IPS-NIHi11 (cell line): ENCODE data around the gene DNAJC24.
A peak's percentile ranks its signal among the peaks of the same experiment; 100 is the strongest.

ENCODE experiments used
- DNase-seq: peaks from one replicate; pipeline ENCODE4 v3.0.0; 2012; ENCODE audit warnings: mixed read lengths, low spot score

The DNAJC24 gene

GRCh38 chr11:31415435-31415834, 45.8 kb downstream of the DNAJC24 start:
- DNase-seq: no peak

- DNase-seq: no peak
Measured at GRCh38 chr11:31417357-31417756, 47.7 kb downstream of the DNAJC24 start.

GRCh38 chr11:31417816-31418215, 48.2 kb downstream of the DNAJC24 start:
- no peak for DNase-seq

GRCh38 chr11:31419138-31419537, 49.5 kb downstream of the DNAJC24 start:
- DNase-seq: no peak

GRCh38 chr11:31419669-31420068, 50.0 kb downstream of the DNAJC24 start:
- no peak for DNase-seq

- no peak for DNase-seq
Measured at GRCh38 chr11:31421820-31422219, 52.2 kb downstream of the DNAJC24 start.

GRCh38 chr11:31422703-31423102, 53.0 kb downstream of the DNAJC24 start:
- DNase-seq: no peak

GRCh38 chr11:31424652-31425051, 55.0 kb downstream of the DNAJC24 start:
- DNase-seq: no peak

- no peak for DNase-seq
Measured at GRCh38 chr11:31433851-31434250, 64.2 kb downstream of the DNAJC24 start.

GRCh38 chr11:31437742-31438435, 68.2 kb downstream of the DNAJC24 start:
- no peak for DNase-seq

GRCh38 chr11:31441296-31441695, 71.6 kb downstream of the DNAJC24 start:
- no peak for DNase-seq

- DNase-seq: peak; percentile 13
Measured at GRCh38 chr11:31442086-31442485, 72.4 kb downstream of the DNAJC24 start.

GRCh38 chr11:31443802-31444201, 74.1 kb downstream of the DNAJC24 start:
- no peak for DNase-seq

GRCh38 chr11:31445621-31446020, 76.0 kb downstream of the DNAJC24 start:
- DNase-seq: no peak

- no peak for DNase-seq
Measured at GRCh38 chr11:31449040-31449439, 79.4 kb downstream of the DNAJC24 start.

- no peak for DNase-seq
Measured at GRCh38 chr11:31450841-31451240, 81.2 kb downstream of the DNAJC24 start.

- no peak for DNase-seq
Measured at GRCh38 chr11:31455177-31455576, 85.5 kb downstream of the DNAJC24 start.

- DNase-seq: no peak
Measured at GRCh38 chr11:31464436-31464835, 94.8 kb downstream of the DNAJC24 start.

GRCh38 chr11:31474083-31474482, 104.4 kb downstream of the DNAJC24 start:
- no peak for DNase-seq

- no peak for DNase-seq
Measured at GRCh38 chr11:31477528-31478222, 108.0 kb downstream of the DNAJC24 start.

GRCh38 chr11:31478223-31478590, 108.5 kb downstream of the DNAJC24 start:
- DNase-seq: no peak

- DNase-seq: no peak
Measured at GRCh38 chr11:31479066-31479465, 109.4 kb downstream of the DNAJC24 start.

GRCh38 chr11:31480930-31481329, 111.3 kb downstream of the DNAJC24 start:
- no peak for DNase-seq
